ENCODE results near the gene CCL4.
"Not testable (repeated sequence)": the region's sequence is repeated elsewhere in the genome, so short reads cannot be mapped to it uniquely, and the experiment has no call there.

The CCL4 gene

GRCh38 chr17:36103401-36103975, at the start of gene CCL4:
TSS of gene CCL4 (plus strand) at chr17:36103827. CDS start at chr17:36103906, 79 bp downstream.
- not testable (repeated sequence) for DNase-seq

GRCh38 chr17:36055171-36055570, 48.5 kb upstream of the CCL4 start:
- DNase-seq: no peak

- no peak for DNase-seq
Measured at GRCh38 chr17:36055921-36056520, 47.6 kb upstream of the CCL4 start.

GRCh38 chr17:36057911-36058310, 45.7 kb upstream of the CCL4 start:
- DNase-seq: no peak

- DNase-seq: no peak
Measured at GRCh38 chr17:36059406-36059805, 44.2 kb upstream of the CCL4 start.

GRCh38 chr17:36060816-36061215, 42.8 kb upstream of the CCL4 start:
- DNase-seq: no peak

GRCh38 chr17:36063786-36064541, 39.7 kb upstream of the CCL4 start, which contains the start of gene CCL18:
TSS of gene CCL18 (plus strand) at chr17:36064272. CDS start at chr17:36064343, 71 bp downstream.
- no peak for DNase-seq

- no peak for DNase-seq
Measured at GRCh38 chr17:36066365-36066985, 37.2 kb upstream of the CCL4 start.

- DNase-seq: no peak
Measured at GRCh38 chr17:36068524-36068923, 35.1 kb upstream of the CCL4 start.

- no peak for DNase-seq
Measured at GRCh38 chr17:36069136-36069535, 34.5 kb upstream of the CCL4 start.

GRCh38 chr17:36070427-36070826, 33.2 kb upstream of the CCL4 start:
- no peak for DNase-seq

GRCh38 chr17:36071751-36072150, 31.9 kb upstream of the CCL4 start:
- no peak for DNase-seq

- DNase-seq: no peak
Measured at GRCh38 chr17:36072431-36073121, 31.1 kb upstream of the CCL4 start.

- DNase-seq: no peak
Measured at GRCh38 chr17:36074365-36074764, 29.3 kb upstream of the CCL4 start.

GRCh38 chr17:36081681-36082471, 21.8 kb upstream of the CCL4 start:
- DNase-seq: not testable (repeated sequence)

GRCh38 chr17:36082482-36083120, 21.0 kb upstream of the CCL4 start:
- DNase-seq: not testable (repeated sequence)

GRCh38 chr17:36083691-36084090, 19.9 kb upstream of the CCL4 start:
- not testable (repeated sequence) for DNase-seq

- no peak for DNase-seq
Measured at GRCh38 chr17:36085765-36086164, 17.9 kb upstream of the CCL4 start.

- DNase-seq: no peak
Measured at GRCh38 chr17:36086791-36087190, 16.8 kb upstream of the CCL4 start.

GRCh38 chr17:36087471-36087870, 16.2 kb upstream of the CCL4 start:
- DNase-seq: not testable (repeated sequence)

GRCh38 chr17:36087897-36088572, 15.6 kb upstream of the CCL4 start:
- DNase-seq: not testable (repeated sequence)
